ENCODE measurements around the gene ERBB4. TPM values are rescaled to one million over a fixed set of nuclear protein-coding genes. Genes with fewer than 3 reads are reported as not detected.

Gene ERBB4
- total RNA-seq, 1 donor from 2014 or later, result not detected

DNA sequence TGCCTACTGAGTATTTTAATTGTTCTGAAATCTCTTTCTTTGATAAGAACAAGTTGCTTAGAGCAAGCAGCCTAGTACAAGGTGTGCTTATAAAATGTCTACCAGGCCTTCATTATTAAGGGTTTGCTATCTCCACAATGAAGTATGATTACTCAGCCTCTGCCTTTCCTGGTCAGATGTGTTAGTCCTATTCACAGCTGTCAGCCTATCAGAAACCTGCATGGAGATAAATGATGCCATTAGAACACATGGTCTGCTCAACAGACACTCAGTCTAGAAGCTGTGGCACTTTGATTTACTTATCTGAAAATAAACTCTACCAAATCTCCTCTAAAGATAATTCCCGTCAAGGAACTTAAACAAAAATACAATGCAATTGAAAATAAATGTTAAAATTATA lies 448.7 kb downstream of the ERBB4 start:
- intact Hi-C loops (cut with micrococcal nuclease), result no loop called here

DNA sequence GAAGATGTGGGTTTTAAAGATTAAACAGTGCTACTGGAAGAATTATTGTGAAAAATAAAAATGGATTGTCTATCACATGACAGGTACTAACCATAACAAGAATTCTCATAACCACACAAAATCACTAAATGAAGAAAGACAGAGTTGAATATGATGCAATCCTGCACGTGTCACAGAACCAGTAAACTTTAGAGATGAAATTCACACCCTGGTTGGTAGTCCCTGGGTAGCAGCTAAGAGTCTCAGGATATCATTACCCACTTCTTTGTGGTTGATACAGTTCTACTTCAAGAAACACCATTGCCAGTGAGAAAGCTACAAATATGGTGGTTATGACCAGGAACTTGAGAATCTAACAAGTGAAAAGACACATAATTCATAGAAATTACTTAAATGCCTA lies 450.2 kb downstream of the ERBB4 start:
- intact Hi-C loops (cut with micrococcal nuclease), result no loop called here

DNA sequence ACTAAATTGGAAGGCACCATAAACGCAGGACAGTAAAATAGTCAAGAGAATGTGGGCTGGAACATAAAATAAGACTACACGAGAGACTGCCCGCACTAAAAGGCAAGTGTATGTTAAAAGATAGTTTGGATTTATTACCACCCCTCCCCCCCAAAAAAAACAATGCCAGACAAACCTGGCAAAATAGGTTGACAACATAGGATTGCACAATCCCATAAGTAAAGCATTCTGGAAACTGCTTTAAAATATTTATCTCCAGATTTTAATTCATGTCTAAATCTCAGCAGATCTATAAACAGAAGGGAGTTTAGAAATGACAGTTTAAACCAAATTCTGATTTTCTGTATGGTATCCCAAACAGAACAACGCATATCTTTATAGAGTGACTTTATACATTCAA lies 455.1 kb downstream of the ERBB4 start:
- intact Hi-C loops (cut with micrococcal nuclease), result no loop called here

DNA sequence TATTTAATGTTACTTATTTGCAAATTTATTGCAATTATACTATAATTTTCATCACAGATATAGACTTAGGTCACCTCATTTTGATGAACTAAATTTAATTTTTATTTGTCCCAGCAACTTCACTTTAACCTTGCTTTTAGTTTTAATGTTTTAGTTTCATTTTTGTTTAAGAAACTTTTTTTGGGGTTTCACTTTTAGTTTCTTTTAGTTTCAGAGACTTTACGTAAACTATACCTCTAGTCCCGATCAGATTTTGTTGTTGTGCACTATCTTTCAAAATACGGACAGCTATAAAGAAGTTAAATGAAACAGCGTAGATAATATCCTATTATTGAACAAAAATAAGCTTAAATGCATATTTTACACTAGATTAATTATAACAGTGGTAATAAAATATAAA lies 460.5 kb downstream of the ERBB4 start:
- intact Hi-C loops (cut with micrococcal nuclease), result no loop called here

DNA sequence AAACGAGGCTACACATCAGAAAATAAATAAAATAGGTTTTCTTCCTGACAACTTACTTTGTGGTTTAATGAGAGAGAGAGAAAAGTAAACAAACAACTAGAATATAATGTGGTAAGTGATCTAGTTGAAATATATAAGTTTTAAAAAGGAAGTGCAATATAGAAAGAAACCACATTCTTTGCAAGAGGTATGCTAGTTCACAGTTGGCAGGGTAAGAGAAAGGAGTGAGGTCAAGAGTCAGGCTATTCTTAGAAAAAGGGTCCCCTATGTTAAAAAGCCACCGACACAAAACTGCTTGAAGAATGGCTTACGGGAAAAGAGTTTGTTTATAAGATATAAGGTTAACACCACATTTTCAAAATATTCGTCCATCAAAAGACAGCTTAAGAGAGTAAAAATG lies 462.1 kb downstream of the ERBB4 start:
- intact Hi-C loops (cut with micrococcal nuclease), result no loop called here

DNA sequence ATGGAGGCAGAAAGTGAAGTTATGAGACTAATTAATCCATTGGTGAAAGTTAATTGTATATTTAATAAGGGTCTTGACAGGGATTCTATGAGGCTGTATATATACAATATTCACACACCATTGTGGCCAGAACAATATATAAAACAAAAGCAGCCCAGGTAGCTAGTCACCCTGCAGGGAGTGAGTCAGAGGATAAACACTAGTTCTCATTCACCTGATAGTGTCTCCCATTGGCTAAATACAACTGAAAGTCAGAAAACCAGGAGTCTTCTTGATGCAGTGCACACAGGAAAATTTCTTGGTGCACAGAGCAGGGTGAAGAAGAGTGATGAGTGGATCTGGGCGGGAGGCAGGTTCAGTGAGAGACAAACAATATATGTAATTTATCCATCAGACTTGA lies 465.2 kb downstream of the ERBB4 start:
- intact Hi-C loops (cut with micrococcal nuclease), result no loop called here

DNA sequence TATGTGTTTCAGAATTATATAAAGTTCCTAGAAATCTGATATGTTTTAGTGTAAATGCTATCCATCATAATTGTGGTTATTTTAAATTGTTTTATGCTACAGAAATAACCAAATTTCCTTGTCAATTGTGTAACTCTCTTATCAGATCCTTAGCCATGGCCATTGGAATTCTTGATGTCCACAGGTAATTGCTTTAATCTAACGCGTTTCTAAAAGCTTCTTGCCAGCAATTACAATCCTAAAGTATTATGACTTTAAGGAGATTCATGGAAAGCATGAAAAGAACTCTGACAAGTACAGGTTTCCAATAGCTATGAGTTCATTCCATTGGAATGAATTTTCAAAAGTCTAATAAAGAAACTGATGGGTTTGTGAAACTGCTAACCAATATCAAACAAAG lies 472.1 kb downstream of the ERBB4 start:
- intact Hi-C loops (cut with micrococcal nuclease), result no loop called here

DNA sequence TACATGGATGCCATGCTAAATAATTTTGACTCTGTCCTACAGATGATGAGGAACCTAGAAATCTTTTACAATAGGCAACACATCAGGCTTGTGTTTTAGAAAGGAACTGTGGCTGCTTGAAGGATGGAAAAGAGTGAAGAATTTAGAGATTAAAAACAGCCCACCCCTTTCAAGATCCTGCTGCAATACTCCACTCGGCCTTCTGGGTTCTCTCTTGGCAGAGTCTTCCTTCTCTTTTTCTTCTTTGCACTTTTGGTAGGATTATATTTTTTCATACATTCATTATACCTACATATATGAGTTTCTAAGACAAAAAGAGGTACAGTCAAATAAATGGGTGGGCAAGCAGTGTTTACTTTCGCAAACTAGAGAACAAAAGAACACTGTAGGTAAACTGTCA lies 474.3 kb downstream of the ERBB4 start:
- intact Hi-C loops (cut with micrococcal nuclease), result no loop called here

DNA sequence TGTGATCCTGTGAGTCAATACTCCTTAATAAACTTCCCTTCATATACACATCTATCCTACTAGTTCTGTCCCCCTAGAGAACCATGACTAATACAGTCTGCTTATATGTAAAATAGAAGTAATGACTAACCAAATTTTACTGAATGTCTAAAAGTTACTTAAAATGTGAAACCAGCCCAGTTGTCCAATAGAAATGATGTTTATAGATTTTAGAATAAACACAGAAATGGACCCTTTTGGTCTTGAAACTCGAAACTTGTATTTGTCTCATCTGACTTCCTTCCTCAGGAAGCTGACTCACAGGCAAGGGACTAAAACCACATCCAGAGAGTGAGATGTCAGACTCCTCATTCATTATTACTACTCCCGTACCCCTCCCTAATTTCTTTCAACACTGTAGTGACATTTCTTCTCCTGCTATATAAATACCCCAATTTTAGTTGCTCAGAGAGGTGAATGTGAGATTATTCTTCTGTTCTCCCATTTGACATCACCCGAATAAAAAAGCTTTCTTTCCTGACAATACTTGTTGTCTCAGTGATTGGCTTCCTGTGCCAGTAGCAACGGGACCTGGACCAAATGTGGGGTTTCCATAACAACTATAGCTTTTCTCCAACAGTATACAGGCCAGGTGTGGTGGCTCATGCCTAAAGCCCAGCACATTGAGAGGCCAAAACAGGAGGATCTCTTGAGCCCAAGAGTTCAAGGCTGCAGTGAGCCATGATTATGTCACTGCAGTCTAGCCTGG lies 486.0 kb downstream of the ERBB4 start:
- intact Hi-C loops (cut with micrococcal nuclease), result no loop called here

DNA sequence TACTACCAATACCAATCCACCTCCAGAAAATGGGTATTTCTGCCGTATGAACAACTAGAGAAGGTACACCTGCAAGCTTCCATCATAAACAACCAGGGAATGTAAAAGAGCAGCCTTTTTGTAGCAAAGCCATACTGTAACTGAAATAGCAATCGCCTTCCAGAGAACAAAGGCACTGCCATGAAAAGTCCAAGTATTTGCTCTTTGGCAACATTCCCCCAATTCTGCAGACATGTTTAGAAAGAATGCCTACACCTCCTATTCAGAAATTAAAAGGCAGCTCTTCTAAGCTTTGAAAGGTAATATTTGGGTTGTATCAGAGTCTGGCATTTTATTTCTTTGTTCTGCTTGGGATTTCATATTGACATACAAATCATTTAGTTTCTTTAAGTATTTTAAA lies 487.7 kb downstream of the ERBB4 start:
- intact Hi-C loops (cut with micrococcal nuclease), result no loop called here

DNA sequence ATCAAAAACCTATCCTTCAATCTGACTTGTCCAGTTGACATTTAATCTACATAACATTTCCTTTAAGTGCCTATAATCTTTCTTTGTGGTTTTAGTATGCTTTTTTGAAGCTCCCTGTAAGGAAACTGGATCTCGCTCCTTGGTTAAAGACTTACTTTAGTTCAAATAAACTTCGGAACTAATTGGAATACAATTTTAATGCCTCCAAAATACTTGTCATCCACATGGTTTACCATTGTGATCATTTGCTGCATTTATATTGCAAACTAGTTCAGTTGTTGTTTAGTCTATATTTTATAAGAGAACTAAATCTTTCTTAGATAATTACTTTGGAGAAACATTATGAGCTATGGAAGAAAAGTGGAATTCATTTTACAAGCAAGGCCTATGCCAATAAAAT lies 496.0 kb downstream of the ERBB4 start:
- intact Hi-C loops (cut with micrococcal nuclease), result no loop called here

DNA sequence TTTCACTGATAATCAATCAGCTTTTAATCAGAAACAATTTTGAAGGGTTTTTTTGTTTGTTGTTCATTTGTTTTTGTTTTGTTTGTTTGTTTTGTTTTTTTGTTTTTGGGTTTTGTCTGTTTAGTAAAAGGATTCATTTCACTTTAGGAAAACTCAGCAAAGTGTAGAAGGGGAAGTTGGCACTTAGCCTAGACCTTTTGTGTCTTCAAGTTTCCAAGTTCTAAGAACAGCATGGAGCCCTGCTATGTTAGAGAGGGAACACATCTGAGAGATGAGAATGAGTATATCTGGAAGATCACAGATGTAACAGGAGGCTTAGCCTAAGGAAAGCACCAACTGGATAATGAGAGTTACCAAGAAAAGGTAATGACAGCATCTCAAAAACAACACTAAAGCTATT lies 501.5 kb downstream of the ERBB4 start:
- intact Hi-C loops (cut with micrococcal nuclease), result no loop called here

DNA sequence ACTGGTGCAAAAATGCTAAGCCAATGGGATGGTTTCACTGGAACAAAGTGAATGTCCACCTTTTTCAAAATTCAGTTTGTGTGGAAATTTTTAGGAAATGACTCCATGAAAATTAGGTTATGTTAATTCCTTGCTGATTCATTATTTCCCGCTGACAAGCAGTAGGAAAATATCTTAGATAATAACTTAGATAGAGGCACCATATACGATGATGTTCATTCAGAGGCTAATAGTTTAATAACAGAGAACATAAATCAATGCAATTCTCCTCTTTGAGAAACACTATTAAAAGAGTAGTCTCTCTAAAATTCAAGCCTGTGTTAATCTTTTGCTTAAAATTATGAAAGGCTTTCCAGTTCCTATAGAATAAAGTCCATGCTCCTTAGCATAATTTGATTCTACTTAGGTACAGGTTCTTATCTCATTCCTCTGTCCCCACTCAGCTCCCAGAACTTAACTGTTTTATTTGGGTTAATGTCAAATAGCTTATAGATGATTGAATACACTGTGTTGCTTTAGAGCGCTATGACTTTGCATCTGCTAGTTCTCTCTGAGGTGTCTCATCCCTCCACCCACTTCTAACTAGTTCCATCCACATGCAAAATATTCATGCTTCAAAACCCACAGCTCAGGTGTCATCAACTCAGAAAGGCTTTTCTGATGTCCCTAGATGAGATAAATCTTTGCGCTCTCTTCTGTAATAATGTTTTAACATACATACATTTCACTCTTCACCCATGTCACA lies 503.6 kb downstream of the ERBB4 start:
- intact Hi-C loops (cut with micrococcal nuclease), result no loop called here

DNA sequence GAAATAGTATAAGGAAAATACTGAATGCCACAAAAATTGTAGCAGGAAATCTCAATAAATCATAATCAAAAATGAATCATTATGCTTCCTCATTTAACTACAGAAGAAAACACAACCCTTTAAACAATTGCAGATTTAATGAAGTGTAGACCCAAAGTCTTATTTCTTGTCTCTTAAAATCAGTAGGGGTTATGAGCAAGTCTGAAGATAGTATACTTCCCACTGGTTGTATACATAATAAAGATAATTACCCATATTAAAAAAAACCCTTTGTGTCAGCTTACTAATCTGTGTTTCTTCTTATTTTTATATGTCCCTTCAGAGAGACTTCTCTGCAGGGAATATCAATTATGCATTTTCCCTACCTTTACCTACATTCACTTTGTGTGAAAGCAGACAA lies 504.7 kb downstream of the ERBB4 start:
- intact Hi-C loops (cut with micrococcal nuclease), result no loop called here

DNA sequence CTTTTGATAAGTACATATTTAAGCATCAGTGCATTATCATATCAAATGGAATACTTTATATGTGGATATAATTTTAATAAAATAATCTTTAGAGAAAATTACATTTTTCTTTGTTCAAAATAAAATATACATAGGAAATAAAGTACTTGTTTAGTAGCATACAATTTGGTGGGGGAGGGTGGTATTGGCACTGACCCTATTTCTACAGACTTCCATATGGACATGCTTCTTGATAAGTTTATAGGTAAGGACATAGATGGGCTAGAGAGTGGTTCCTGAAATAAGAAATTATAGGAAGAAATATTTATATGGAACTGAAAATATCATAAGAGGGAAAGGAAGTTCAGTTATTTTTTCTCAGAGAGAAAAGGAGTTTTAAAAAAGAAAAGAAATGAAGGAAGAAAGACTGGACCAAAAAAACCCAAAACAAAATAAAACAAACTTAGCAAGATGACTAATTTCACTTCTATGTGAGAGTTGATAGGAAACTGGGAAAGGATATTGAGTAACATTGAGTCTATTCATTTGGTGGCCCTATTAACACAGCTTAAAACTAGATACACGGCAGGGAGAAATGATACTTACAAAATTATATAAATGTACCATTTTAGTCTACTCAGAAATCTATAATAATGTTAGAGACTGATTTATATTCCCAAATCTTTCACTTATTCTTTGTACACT lies 505.9 kb downstream of the ERBB4 start:
- intact Hi-C loops (cut with micrococcal nuclease), result no loop called here

DNA sequence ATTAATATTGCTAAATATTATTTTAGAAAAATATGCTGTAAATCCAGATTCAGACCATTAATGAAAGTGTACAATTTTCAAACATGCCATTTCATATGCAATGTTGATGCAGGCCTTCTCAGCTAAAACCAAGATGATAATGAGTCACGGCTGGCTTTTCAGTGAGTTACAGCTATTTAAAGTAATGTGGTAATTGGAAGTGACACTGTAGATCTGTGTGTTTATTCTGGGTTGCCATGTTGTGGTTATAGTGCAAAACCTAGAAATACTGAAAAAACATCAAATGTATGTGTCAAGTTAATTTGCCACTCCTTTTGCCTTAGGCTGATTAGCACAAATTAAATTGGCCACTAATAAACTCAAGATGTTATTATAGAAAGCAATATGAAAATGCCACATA lies 506.6 kb downstream of the ERBB4 start:
- intact Hi-C loops (cut with micrococcal nuclease), result no loop called here

DNA sequence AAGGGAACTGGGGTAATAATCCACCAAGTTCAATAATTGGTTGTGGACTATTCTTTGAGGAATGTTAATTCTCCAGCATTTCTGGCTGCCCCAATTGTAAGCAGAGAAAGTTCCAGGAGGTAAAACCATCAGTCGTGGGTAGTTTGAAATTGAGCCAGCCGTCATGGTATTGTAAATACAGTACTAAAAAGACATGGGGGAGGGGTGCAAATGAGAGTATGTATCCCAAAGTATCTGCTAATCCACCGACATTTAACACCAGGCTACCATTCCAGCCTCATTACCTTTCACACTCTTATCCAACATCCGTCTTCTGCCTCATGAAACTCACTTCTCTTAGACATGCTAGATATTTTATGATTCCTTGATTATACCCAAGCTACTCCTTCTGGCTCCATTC lies 507.9 kb downstream of the ERBB4 start:
- intact Hi-C loops (cut with micrococcal nuclease), result no loop called here

DNA sequence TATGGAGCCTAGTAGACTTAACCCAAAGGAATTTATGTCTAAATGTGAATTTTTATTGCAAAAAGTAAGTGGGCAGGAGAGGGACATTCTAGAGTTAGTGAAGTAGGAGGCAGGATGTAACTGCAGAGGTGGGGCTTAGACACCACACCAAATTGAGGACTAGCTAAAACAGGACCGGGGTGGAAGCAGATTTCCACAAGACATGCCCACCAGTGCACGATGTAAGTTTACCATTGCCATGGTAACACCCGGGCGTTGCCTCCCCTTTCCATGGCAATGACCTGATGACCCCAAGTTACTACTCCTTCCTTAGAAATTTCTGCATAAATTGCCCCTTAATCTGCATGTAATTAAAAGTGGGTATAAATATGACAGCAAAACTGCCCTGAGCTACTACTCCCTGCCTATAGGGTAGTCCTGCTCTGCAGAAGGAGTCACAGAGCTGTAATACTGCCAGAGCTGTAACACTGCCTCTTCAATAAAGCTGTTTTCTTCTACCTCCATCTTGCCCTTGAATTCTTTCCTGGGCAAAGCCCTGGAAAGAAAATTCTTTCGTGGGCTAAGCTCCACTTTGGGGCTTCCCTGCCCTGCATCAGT lies 509.7 kb downstream of the ERBB4 start:
- intact Hi-C loops (cut with micrococcal nuclease), result no loop called here

DNA sequence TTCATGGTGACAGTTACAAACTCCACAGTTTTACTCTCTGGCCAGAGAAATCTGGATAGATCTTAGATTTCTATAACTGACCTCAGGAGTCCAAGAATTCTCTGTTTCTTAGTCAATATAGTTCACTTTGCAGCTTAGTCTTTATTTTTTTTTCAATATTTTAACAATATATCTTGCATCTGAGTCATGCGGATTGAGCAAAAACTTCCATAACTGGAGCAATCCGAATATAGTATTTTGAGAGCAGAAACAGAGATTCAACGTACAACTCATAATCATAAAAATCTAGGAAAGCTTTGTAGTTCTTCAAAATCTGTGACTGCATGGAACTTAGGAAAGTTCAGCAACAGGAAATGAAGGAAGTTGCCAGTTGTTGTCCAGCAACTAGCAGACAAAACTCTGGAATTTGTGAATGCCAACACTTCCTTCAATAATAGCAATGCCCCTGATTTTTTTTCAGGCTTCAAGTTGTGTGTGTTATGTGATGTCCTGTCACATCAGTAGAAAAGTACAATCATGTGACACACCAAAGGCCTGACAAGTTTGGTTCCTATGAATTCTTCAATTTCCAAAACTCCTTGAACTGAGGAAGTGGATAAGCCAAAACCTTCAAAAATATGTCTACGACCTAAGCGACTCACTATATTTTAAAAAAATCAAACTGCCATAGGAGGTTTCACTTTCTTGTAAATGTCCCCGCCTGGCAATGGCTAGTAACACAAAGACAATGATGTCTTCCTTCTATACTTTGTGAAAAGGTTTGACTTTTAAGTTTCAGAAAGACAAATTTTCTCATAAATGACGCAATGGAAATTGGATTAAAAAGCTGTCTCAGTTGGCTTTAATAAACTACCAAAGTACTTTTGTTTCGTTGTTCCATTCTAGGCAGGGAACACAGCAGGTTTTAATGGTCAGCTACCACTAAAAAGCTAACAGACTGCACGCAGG lies 510.6 kb downstream of the ERBB4 start:
- intact Hi-C loops (cut with micrococcal nuclease), result no loop called here

DNA sequence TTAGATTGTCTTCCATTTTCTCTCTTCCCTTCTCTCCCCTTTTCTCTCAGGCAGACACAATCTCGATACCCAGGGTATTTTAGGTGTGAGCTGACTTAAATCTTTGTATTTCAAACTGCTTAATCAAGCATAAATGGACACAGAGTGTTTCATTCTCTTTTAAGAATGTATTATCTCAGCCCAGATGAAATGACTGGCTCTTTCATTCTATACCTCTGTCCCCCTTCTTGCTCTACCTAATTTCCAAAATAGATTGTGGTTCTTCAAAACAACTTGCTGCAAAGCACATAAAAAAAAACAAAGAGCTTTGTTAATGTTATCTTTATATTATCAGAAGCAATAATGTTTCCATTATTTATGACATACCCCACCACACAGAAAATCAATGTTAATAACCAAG lies 514.6 kb downstream of the ERBB4 start:
- intact Hi-C loops (cut with micrococcal nuclease), result no loop called here

DNA sequence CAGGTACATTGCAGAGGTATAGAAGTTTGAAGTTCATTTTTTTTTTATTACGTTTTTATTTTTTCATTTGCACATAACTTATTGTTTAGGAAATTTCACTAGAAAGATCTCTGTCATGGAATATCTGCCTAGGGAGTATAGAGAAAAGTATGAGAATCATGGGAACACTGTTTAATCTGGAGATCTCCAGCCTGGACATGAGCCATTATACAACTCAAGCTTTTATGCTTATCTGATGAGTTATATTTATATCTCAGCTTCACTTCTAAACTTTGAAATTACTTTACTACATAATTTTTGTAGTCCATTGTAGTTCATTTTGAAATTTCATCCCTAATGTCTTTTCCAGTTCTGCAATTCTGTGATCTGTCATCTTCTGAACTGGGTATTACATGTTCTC lies 515.6 kb downstream of the ERBB4 start:
- intact Hi-C loops (cut with micrococcal nuclease), result no loop called here

Data from T-helper 2 cell treated with Interferon-gamma antibody and Interleukin-4, amounts not matched to agents 100 ng/mL and 5 ng/mL, for 36 hours (primary cell).